ENCODE data around the gene DCLRE1A.

Gene DCLRE1A

DNA sequence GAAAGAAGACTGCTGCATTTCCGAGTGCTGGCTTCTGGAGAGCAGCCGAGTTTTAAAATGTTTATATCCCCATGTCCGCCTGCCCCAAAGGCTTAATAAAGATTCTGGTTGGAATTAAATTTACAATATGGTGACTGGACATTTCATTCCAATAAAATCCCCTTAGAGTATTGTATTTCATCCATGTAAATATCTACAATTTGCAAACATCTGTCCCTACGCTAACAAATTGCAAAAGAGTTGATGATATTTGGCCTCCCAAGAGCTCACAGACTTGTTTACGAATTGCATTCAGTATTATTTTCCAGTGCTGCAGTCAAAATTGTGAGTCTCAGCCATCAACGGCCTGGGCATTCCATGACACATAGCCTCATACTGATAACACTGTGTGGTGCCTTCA is 52.3 kb downstream of the DCLRE1A start:
- in situ Hi-C loops (cut with MboI; ENCODE audit: low sequenced_read_pairs) = no loop called here

DNA sequence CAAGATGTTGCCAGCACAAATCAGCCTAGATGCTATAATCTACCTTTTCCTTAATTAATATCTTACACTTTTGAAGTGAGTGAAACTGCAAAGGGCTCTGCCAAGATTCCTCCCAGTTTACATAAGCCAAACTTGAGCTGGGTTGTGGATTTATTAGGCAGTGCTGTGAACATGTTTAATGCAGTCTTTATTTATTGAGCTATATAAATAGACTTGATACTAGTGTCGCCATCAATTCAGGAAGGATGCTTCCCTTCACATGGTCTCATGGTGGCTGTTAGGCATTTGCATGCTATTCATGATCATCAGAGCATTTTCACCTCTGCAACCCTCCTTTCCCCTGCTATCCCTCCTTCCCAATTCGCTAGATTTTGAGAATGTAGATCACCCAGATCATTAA is 62.2 kb downstream of the DCLRE1A start:
- in situ Hi-C loops (cut with MboI; ENCODE audit: low sequenced_read_pairs) = no loop called here

DNA sequence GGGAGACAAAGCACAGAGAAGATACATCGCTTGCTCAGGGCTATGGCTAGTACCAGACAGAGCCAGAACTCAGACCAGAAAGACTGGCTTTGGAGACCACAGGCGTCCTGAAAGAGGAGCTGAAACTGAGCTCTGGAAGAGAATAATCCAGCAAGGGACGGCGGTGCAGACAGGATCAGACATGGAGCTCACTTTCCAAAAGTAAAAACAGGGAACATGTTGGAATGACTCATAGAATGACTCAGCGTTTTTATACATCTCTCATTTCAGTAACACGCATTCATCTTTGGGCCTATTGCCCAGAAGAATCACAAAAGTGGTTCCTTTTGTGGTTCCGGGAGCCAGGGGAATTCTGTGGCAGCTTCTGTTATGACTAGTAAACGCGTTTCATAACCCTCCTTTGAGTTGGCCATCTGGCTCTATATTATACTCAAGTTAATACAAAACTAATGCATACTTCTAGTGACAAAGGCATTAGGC is 65.2 kb downstream of the DCLRE1A start:
- in situ Hi-C loops (cut with MboI; ENCODE audit: low sequenced_read_pairs) = no loop called here
